K562 (cell line): ENCODE measurements around the gene CCR5AS.

Experiments
- ATAC-seq: fragments of 200-7000 bp; cut with Tn5 transposase; 3 replicates; pipeline ENCODE4 v1.9.1; 2020; ENCODE audit warnings: moderate library complexity
- BruUV-seq: library from RNA; stranded (reverse); fragments of 400-500 nt; replicated peaks from 2 replicates; lab custom pipeline; 2021; lab: Mats Ljungman, UMichigan
- CTCF ChIA-PET: fragments of 300-600 bp; formaldehyde crosslinking; extraction: SDS; loops from one replicate; lab custom pipeline; 2021; ENCODE audit warnings: low intra/inter-chr PET ratio; lab: Yijun Ruan, JAX
- POLR2A ChIA-PET: fragments of 300-600, 350-650 bp; sonication (Branson Sonifier 250); formaldehyde crosslinking; extraction: SDS; loops from one replicate; lab custom pipeline; 2021; ENCODE audit warnings: antibody characterized with exemption, inconsistent platforms; lab: Yijun Ruan, JAX
- DNase-seq, 4 experiments: peaks; one replicate each; pipeline versions ENCODE4 v3.0.0 to v3.0.0-alpha.2; 2011 to 2018; ENCODE audit warnings: low spot score in 3 of 4, mixed read lengths in 3 of 4; ENCODE audit errors: extremely low read depth in 1 of 4
- FAIRE-seq: peaks from 2 replicates; lab custom pipeline; 2011; peaks lifted over from hg19 to GRCh38; lab: Jason Lieb, UNC
- H2AFZ ChIP-seq: 2 replicates; pipeline ENCODE4 v1.6.0; 2011; ENCODE audit warnings: low read depth, low read length, control low read depth, inconsistent platforms
- H3K27ac ChIP-seq: fragments of 200-600 bp; 3 replicates; pipeline ENCODE4 v1.8.0; 2011; ENCODE audit warnings: low read depth, mild to moderate bottlenecking, control low read depth, inconsistent platforms, low read length, moderate library complexity, mixed read lengths; ENCODE audit errors: extremely low read depth
- H3K27me3 ChIP-seq, 2 experiments: fragments of 300-600 bp in 1 of 2; 2 replicates in 1 of 2; 3 replicates in 1 of 2; pipeline versions ENCODE4 v1.6.0 to v1.8.0; 2011; ENCODE audit warnings: inconsistent platforms in 2 of 2, low read length in 2 of 2, mild to moderate bottlenecking in 1 of 2, mixed read lengths in 1 of 2, moderate library complexity in 1 of 2; ENCODE audit not compliant: control insufficient read depth in 2 of 2, insufficient read depth in 2 of 2
- H3K36me3 ChIP-seq: fragments of 300-600 bp; 3 replicates; pipeline ENCODE4 v1.8.0; 2011; ENCODE audit warnings: mild to moderate bottlenecking, low read length, inconsistent platforms; ENCODE audit not compliant: control insufficient read depth, insufficient read depth
- H3K4me1 ChIP-seq, 2 experiments: fragments of 200-600 bp in 1 of 2; replicated peaks in 1 of 2; 2 replicates in 1 of 2; 3 replicates in 1 of 2; pipeline versions ENCODE4 v1.5.1 to v1.8.0; 2011; ENCODE audit warnings: inconsistent platforms in 2 of 2, low read length in 2 of 2, mild to moderate bottlenecking in 1 of 2, mixed read lengths in 1 of 2, moderate library complexity in 1 of 2; ENCODE audit not compliant: control insufficient read depth in 2 of 2, insufficient read depth in 2 of 2
- H3K4me2 ChIP-seq: 2 replicates; pipeline ENCODE4 v1.6.1; 2011; ENCODE audit warnings: low read length, control low read depth, inconsistent platforms, mixed read lengths; ENCODE audit not compliant: insufficient read depth
- H3K4me3 ChIP-seq: fragments of 200-600 bp; sonication (generic), shearing (Covaris generic); 2 replicates; pipeline ENCODE4 v1.5.1; 2016; ENCODE audit warnings: control low read depth, inconsistent platforms
- H3K79me2 ChIP-seq: fragments of 200-600 bp; 3 replicates; pipeline ENCODE4 v1.8.0; 2011; ENCODE audit warnings: low read length, inconsistent platforms; ENCODE audit not compliant: control insufficient read depth, insufficient read depth
- H3K9ac ChIP-seq, 2 experiments: 2 replicates each; pipeline versions ENCODE4 v1.6.0 to v1.6.1; 2011; ENCODE audit warnings: low read depth in 2 of 2, low read length in 2 of 2, control low read depth in 1 of 2, inconsistent platforms in 1 of 2, mild to moderate bottlenecking in 1 of 2, mixed read lengths in 1 of 2; ENCODE audit not compliant: insufficient read depth in 1 of 2
- H3K9me1 ChIP-seq: one replicate; pipeline ENCODE4 v1.6.0; 2011; ENCODE audit warnings: inconsistent platforms, mild to moderate bottlenecking, low read length, moderate library complexity; ENCODE audit not compliant: control insufficient read depth, insufficient read depth
- H3K9me3 ChIP-seq: replicated peaks from 2 replicates; pipeline ENCODE4 v1.5.1; 2011; ENCODE audit warnings: low read depth, low read length, inconsistent platforms; ENCODE audit not compliant: control insufficient read depth, insufficient read depth
- H4K20me1 ChIP-seq: replicated peaks from 2 replicates; pipeline ENCODE4 v1.6.1; 2011; ENCODE audit warnings: low read length, inconsistent platforms, mixed read lengths; ENCODE audit not compliant: control insufficient read depth, insufficient read depth
- ATF6 ChIP-seq: sonication (generic); formaldehyde crosslinking; IDR thresholded peaks from 2 replicates; pipeline ENCODE4 v1.4.0; 2020; ENCODE audit warnings: mild to moderate bottlenecking, missing genetic modification reagents
- ESRRB ChIP-seq: fragments of 250-450 bp; sonication (Bioruptor Pico); IDR thresholded peaks from 2 replicates; pipeline ENCODE4 v1.5.0; 2020; ENCODE audit warnings: mild to moderate bottlenecking, moderate library complexity, borderline replicate concordance
- MCM7 ChIP-seq, 2 experiments: fragments of 450-650 bp; IDR thresholded peaks; 2 replicates each; pipeline ENCODE4 v1.6.1; 2016 to 2018
- MECOM ChIP-seq: fragments of 250-450 bp; sonication (Bioruptor Pico); IDR thresholded peaks from 2 replicates; pipeline ENCODE4 v1.8.0; 2022; ENCODE audit warnings: inconsistent platforms
- NFRKB ChIP-seq: fragments of 450-650 bp; IDR thresholded peaks from 2 replicates; pipeline ENCODE4 v1.6.1; 2016; ENCODE audit warnings: low read depth
- NR1H2 ChIP-seq: sonication (generic); formaldehyde crosslinking; IDR thresholded peaks from 2 replicates; pipeline ENCODE4 v1.4.0; 2020; ENCODE audit warnings: mild to moderate bottlenecking, missing genetic modification reagents
- RBM25 ChIP-seq: fragments of 200-400 bp; formaldehyde crosslinking; IDR thresholded peaks from 2 replicates; pipeline ENCODE4 v1.6.1; 2018; ENCODE audit warnings: low read length, low read depth, moderate library complexity; ENCODE audit not compliant: severe bottlenecking
- SIX5 ChIP-seq, 2 experiments: IDR thresholded peaks; 2 replicates each; pipeline ENCODE4 v1.6.1; 2011; ENCODE audit warnings: low read length in 2 of 2, borderline replicate concordance in 1 of 2, low read depth in 1 of 2, mild to moderate bottlenecking in 1 of 2, moderate library complexity in 1 of 2; ENCODE audit not compliant: insufficient read depth in 1 of 2
- XRCC5 ChIP-seq: fragments of 200-400 bp; formaldehyde crosslinking; IDR thresholded peaks from 2 replicates; pipeline ENCODE4 v1.6.1; 2017; ENCODE audit warnings: low read depth, mild to moderate bottlenecking, low read length
- ZKSCAN3 ChIP-seq: fragments of 250-450 bp; sonication (Bioruptor Pico); IDR thresholded peaks from 2 replicates; pipeline ENCODE4 v1.4.0; 2020
- ZNF197 ChIP-seq: fragments of 200-800 bp; sonication (Bioruptor generic); IDR thresholded peaks from 2 replicates; pipeline ENCODE4 v1.6.1; 2016; ENCODE audit warnings: low read depth, missing genetic modification characterization, missing compliant biosample characterization
- ZNF717 ChIP-seq: fragments of 250-450 bp; sonication (Bioruptor Pico); IDR thresholded peaks from 2 replicates; pipeline ENCODE4 v1.5.0; 2021
- WGBS: fragments of 100-300 bp; shearing (Covaris generic); methylation state at CpG from one replicate; pipeline ENCODE4 v1.1.6; 2016; ENCODE audit warnings: low coverage, mixed read lengths; ENCODE audit not compliant: insufficient coverage; ENCODE audit errors: missing lambda C conversion rate; 5-methylcytosine and 5-hydroxymethylcytosine counted together
- in situ Hi-C: fragments of 300-500 bp; cut with MboI; formaldehyde crosslinking; loops from 4 replicates; pipeline ENCODE4 v1.15.0; 2018; ENCODE audit warnings: inconsistent platforms, mixed read lengths
- intact Hi-C: fragments of 100-400 bp; cut with micrococcal nuclease; formaldehyde crosslinking; loops from 2 replicates; pipeline ENCODE4 v1.14.2; 2022
- TF ChIP-seq, protein P1 (sequence below): sonication (generic); formaldehyde crosslinking; IDR thresholded peaks from 2 replicates; pipeline ENCODE4 v1.8.0; 2022; ENCODE audit warnings: mild to moderate bottlenecking, missing genetic modification reagents
- TF ChIP-seq, protein P2 (sequence below): fragments of 250-450 bp; sonication (Bioruptor Pico); IDR thresholded peaks from 2 replicates; pipeline ENCODE4 v1.4.0; 2020

The CCR5AS gene

DNA sequence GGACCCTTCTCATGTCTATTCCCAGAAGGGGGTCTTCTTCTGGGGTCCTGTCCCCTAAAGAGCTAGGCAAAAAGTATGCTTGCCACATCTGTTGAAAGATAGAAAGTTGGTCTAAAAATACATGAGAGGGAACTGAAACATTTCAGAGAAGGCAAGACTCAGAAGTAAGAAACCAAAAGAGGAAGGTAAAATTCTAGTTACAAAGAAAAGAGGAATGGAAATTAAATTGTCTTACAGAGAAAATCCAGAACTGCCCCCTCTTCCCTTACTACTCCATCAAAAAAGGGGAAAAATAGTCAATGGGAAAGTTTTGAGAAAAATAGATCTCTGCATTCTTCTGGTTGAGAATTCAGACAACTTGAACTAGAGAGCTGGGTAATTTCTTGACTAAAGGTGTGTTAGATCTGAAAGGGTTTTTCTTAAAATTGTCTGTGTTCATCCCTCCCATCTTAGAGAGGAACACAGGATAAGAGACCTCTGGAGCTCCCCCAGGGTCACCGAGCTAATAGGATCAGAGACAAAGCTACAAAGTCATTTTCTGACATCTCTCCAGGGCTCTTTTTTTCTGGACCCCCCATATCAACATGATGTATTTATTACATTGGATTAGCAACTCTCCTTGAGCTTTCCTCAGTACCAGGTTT is 85.3 kb downstream of the CCR5AS start:
- FAIRE-seq: no peak
- POLR2A ChIA-PET: no interaction called here
- no peak overlapping the region for H2AFZ ChIP-seq
- no peaks in the 10 kb centered on the region for H3K9me1 ChIP-seq
- no peak for ATAC-seq
- no peak overlapping the region for H3K4me2 ChIP-seq
- H3K36me3 ChIP-seq: no peaks in the 10 kb centered on the region
- no peaks in the 10 kb centered on the region for H3K4me1 ChIP-seq
- CTCF ChIA-PET: no interaction called here
- BruUV-seq: no TSS peak
- DNase-seq: no peak
- in situ Hi-C loops (no loop called here), intact Hi-C loops (no loop called here)
- H3K9ac ChIP-seq: no peak overlapping the region
- no peak overlapping the region for H3K27ac ChIP-seq
- H3K4me3 ChIP-seq: no peak overlapping the region
- no peaks in the 10 kb centered on the region for H3K27me3 ChIP-seq
- 0% methylated on average over 1 of the region's 1 CpG for WGBS
- TF ChIP-seq ATF6 (CRISPR knock-in tag) (no peak), ESRRB (CRISPR knock-in tag) (no peak), MECOM (CRISPR knock-in tag) (no peak), ZNF717 (CRISPR knock-in tag) (no peak), MCM7 (IDR thresholded peaks at IDR 0.05) (no peak), RBM25 (no peak), NFRKB (no peak), SIX5 (IDR thresholded peaks at IDR 0.05; ENCODE audit: borderline replicate concordance in 1 of 2, insufficient read depth in 1 of 2, low read depth in 1 of 2, low read length in 2 of 2) (no peak), XRCC5 (no peak), ZKSCAN3 (CRISPR knock-in tag) (no peak), ZNF197 (no peak), NR1H2 (no peak)
- TF ChIP-seq, protein P1, sequence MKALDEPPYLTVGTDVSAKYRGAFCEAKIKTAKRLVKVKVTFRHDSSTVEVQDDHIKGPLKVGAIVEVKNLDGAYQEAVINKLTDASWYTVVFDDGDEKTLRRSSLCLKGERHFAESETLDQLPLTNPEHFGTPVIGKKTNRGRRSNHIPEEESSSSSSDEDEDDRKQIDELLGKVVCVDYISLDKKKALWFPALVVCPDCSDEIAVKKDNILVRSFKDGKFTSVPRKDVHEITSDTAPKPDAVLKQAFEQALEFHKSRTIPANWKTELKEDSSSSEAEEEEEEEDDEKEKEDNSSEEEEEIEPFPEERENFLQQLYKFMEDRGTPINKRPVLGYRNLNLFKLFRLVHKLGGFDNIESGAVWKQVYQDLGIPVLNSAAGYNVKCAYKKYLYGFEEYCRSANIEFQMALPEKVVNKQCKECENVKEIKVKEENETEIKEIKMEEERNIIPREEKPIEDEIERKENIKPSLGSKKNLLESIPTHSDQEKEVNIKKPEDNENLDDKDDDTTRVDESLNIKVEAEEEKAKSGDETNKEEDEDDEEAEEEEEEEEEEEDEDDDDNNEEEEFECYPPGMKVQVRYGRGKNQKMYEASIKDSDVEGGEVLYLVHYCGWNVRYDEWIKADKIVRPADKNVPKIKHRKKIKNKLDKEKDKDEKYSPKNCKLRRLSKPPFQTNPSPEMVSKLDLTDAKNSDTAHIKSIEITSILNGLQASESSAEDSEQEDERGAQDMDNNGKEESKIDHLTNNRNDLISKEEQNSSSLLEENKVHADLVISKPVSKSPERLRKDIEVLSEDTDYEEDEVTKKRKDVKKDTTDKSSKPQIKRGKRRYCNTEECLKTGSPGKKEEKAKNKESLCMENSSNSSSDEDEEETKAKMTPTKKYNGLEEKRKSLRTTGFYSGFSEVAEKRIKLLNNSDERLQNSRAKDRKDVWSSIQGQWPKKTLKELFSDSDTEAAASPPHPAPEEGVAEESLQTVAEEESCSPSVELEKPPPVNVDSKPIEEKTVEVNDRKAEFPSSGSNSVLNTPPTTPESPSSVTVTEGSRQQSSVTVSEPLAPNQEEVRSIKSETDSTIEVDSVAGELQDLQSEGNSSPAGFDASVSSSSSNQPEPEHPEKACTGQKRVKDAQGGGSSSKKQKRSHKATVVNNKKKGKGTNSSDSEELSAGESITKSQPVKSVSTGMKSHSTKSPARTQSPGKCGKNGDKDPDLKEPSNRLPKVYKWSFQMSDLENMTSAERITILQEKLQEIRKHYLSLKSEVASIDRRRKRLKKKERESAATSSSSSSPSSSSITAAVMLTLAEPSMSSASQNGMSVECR (CRISPR knock-in tag): no peak
- TF ChIP-seq, protein P2, sequence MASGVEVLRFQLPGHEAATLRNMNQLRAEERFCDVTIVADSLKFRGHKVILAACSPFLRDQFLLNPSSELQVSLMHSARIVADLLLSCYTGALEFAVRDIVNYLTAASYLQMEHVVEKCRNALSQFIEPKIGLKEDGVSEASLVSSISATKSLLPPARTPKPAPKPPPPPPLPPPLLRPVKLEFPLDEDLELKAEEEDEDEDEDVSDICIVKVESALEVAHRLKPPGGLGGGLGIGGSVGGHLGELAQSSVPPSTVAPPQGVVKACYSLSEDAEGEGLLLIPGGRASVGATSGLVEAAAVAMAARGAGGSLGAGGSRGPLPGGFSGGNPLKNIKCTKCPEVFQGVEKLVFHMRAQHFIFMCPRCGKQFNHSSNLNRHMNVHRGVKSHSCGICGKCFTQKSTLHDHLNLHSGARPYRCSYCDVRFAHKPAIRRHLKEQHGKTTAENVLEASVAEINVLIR (CRISPR knock-in tag): no peak
- no peaks in the 10 kb centered on the region for H4K20me1 ChIP-seq
- no peaks in the 10 kb centered on the region for H3K79me2 ChIP-seq
- no peaks in the 10 kb centered on the region for H3K9me3 ChIP-seq
